CD4-positive, alpha-beta T cell treated with Interleukin-17A for 1 hour (primary cell): ENCODE results near the gene ALOXE3.
A peak's percentile ranks its signal among the peaks of the same experiment; 100 is the strongest.
"Not testable (repeated sequence)": the region's sequence is repeated elsewhere in the genome, so short reads cannot be mapped to it uniquely, and the experiment has no call there.

Experiments used
- DNase-seq: peaks from one replicate; pipeline ENCODE4 v3.0.0-alpha.2; 2020

ALOXE3 gene

GRCh38 chr17:8121407-8121680 is 3.0 kb upstream of the ALOXE3 start:
- DNase-seq = no peak

- peak; percentile 79 for DNase-seq
These were observed 2.4 kb upstream of the ALOXE3 start for GRCh38 chr17:8120520-8121406.

- peak; percentile 96 for DNase-seq
These were observed 1.5 kb upstream of the ALOXE3 start for GRCh38 chr17:8119581-8120519.

- peak; percentile 92 for DNase-seq
These were observed 661 bp upstream of the ALOXE3 start for GRCh38 chr17:8118769-8119580.

- no peak for DNase-seq
These were observed 841 bp downstream of the ALOXE3 start for GRCh38 chr17:8117367-8117979.

- no peak for DNase-seq
These were observed 1.5 kb downstream of the ALOXE3 start for GRCh38 chr17:8116776-8117175.

- no peak for DNase-seq
These were observed 7.4 kb downstream of the ALOXE3 start for GRCh38 chr17:8110907-8111306.

GRCh38 chr17:8110456-8110804 is 7.9 kb downstream of the ALOXE3 start:
- no peak for DNase-seq

- DNase-seq = peak; percentile 82
These were observed 8.5 kb downstream of the ALOXE3 start for GRCh38 chr17:8109661-8110455.

- no peak for DNase-seq
These were observed 9.2 kb downstream of the ALOXE3 start for GRCh38 chr17:8108972-8109660.

- DNase-seq = not testable (repeated sequence)
These were observed 11.3 kb downstream of the ALOXE3 start for GRCh38 chr17:8106980-8107379.

GRCh38 chr17:8105957-8106398 is 12.3 kb downstream of the ALOXE3 start:
- no peak for DNase-seq

- no peak for DNase-seq
These were observed 13.4 kb downstream of the ALOXE3 start for GRCh38 chr17:8104911-8105310.

- DNase-seq = no peak
These were observed 14.8 kb downstream of the ALOXE3 start for GRCh38 chr17:8103549-8103948.

- DNase-seq = no peak
These were observed 16.6 kb downstream of the ALOXE3 start for GRCh38 chr17:8101721-8102120.

- DNase-seq = no peak
These were observed 17.6 kb downstream of the ALOXE3 start for GRCh38 chr17:8100763-8101162.

- no peak for DNase-seq
These were observed 18.2 kb downstream of the ALOXE3 start for GRCh38 chr17:8100111-8100510.

- no peak for DNase-seq
These were observed 21.8 kb downstream of the ALOXE3 start for GRCh38 chr17:8096541-8096940.

- no peak for DNase-seq
These were observed 23.0 kb downstream of the ALOXE3 start for GRCh38 chr17:8095361-8095760.

- no peak for DNase-seq
These were observed 27.2 kb downstream of the ALOXE3 start for GRCh38 chr17:8091033-8091687.

- no peak for DNase-seq
These were observed 28.6 kb downstream of the ALOXE3 start for GRCh38 chr17:8089728-8090127.
